Ectodermal cell (in vitro differentiated cells): ENCODE data around the gene ALDH1L2.

ENCODE experiments used
- H3K27ac ChIP-seq: 2 replicates; pipeline ENCODE4 v1.7.0; 2013; ENCODE audit warnings: mild to moderate bottlenecking, low read depth, low read length; ENCODE audit not compliant: insufficient read depth, poor library complexity, severe bottlenecking
- H3K27me3 ChIP-seq: 2 replicates; pipeline ENCODE4 v1.7.0; 2013; ENCODE audit warnings: mild to moderate bottlenecking, low read length; ENCODE audit not compliant: insufficient read depth, control insufficient read depth, poor library complexity, severe bottlenecking
- H3K36me3 ChIP-seq: one replicate; pipeline ENCODE4 v1.7.0; 2013; ENCODE audit warnings: low read length; ENCODE audit not compliant: control insufficient read depth, insufficient read depth
- H3K4me1 ChIP-seq: one replicate; pipeline ENCODE4 v1.7.0; 2013; ENCODE audit warnings: low read length; ENCODE audit not compliant: control insufficient read depth, insufficient read depth
- H3K4me3 ChIP-seq: 2 replicates; pipeline ENCODE4 v1.7.0; 2013; ENCODE audit warnings: low read depth, low read length, control low read depth; ENCODE audit not compliant: insufficient read depth
- H3K9me3 ChIP-seq: 2 replicates; pipeline ENCODE4 v1.7.0; 2013; ENCODE audit warnings: mild to moderate bottlenecking, low read length, moderate library complexity; ENCODE audit not compliant: control insufficient read depth
- WGBS, 2 experiments: methylation state at CpG; one replicate each; pipeline ENCODE4 v1.1.7; 2013; ENCODE audit warnings: missing lambda C conversion rate in 2 of 2; 5-methylcytosine and 5-hydroxymethylcytosine counted together

Gene ALDH1L2

GRCh38 chr12:105018012-105018411 is 66.2 kb downstream of the ALDH1L2 start:
- Histone ChIP-seq H3K4me1 (peaks cover 8% of the 10 kb centered on the region), H3K9me3 (no peaks in the 10 kb centered on the region), H3K27ac (no peak overlapping the region), H3K27me3 (no peaks in the 10 kb centered on the region), H3K4me3 (no peak overlapping the region), H3K36me3 (no peaks in the 10 kb centered on the region)
- 96 to 97% methylated on average over 4 of the region's 4 CpGs for WGBS, 2 experiments

- peaks cover 8% of the 10 kb centered on the region for H3K4me1 ChIP-seq
- WGBS, 2 experiments = 97% methylated on average over 4 of the region's 4 CpGs
- no peak overlapping the region for H3K4me3 ChIP-seq
- no peaks in the 10 kb centered on the region for H3K36me3 ChIP-seq
- H3K27ac ChIP-seq = no peak overlapping the region
- no peaks in the 10 kb centered on the region for H3K9me3 ChIP-seq
- H3K27me3 ChIP-seq = no peaks in the 10 kb centered on the region
These were observed 68.7 kb downstream of the ALDH1L2 start for GRCh38 chr12:105015543-105015942.

- WGBS, 2 experiments = 92 to 96% methylated on average over 2 of the region's 2 CpGs
- Histone ChIP-seq H3K9me3 (no peaks in the 10 kb centered on the region), H3K36me3 (no peaks in the 10 kb centered on the region), H3K27ac (no peak overlapping the region), H3K4me1 (peaks cover 8% of the 10 kb centered on the region), H3K4me3 (no peak overlapping the region), H3K27me3 (no peaks in the 10 kb centered on the region)
These were observed 69.7 kb downstream of the ALDH1L2 start for GRCh38 chr12:105014603-105015002.

- H3K27ac ChIP-seq = no peak overlapping the region
- H3K4me3 ChIP-seq = no peak overlapping the region
- no peaks in the 10 kb centered on the region for H3K9me3 ChIP-seq
- no peaks in the 10 kb centered on the region for H3K27me3 ChIP-seq
- H3K4me1 ChIP-seq = peaks cover 8% of the 10 kb centered on the region
- H3K36me3 ChIP-seq = peaks cover 4% of the 10 kb centered on the region
- 96% methylated on average over 8 to 9 of the region's 9 CpGs for WGBS, 2 experiments
These were observed 70.4 kb downstream of the ALDH1L2 start for GRCh38 chr12:105013892-105014291.

GRCh38 chr12:105001476-105001875 is 82.8 kb downstream of the ALDH1L2 start:
- H3K4me1 ChIP-seq = no peaks in the 10 kb centered on the region
- no peaks in the 10 kb centered on the region for H3K27me3 ChIP-seq
- no peak overlapping the region for H3K4me3 ChIP-seq
- peaks cover 36% of the 10 kb centered on the region for H3K36me3 ChIP-seq
- H3K9me3 ChIP-seq = no peaks in the 10 kb centered on the region
- no peak overlapping the region for H3K27ac ChIP-seq

- Histone ChIP-seq H3K36me3 (peaks cover 41% of the 10 kb centered on the region), H3K4me1 (no peaks in the 10 kb centered on the region)
- WGBS, 2 experiments = 94 to 96% methylated on average over 7 of the region's 7 CpGs
These were observed 84.9 kb downstream of the ALDH1L2 start for GRCh38 chr12:104999347-104999685.

GRCh38 chr12:104998423-104999346 is 85.6 kb downstream of the ALDH1L2 start:
- WGBS, 2 experiments = 97% methylated on average over 15 of the region's 15 CpGs
- H3K36me3 ChIP-seq = peaks cover 42% of the 10 kb centered on the region
- H3K27ac ChIP-seq = no peak overlapping the region
- no peaks in the 10 kb centered on the region for H3K27me3 ChIP-seq
- no peak overlapping the region for H3K4me3 ChIP-seq
- H3K9me3 ChIP-seq = no peaks in the 10 kb centered on the region
- no peaks in the 10 kb centered on the region for H3K4me1 ChIP-seq

More at GRCh38 chr12:104999347-104999685, 84.9 kb downstream of the ALDH1L2 start:
- Histone ChIP-seq H3K4me3 (no peak overlapping the region), H3K9me3 (no peaks in the 10 kb centered on the region), H3K27me3 (no peaks in the 10 kb centered on the region), H3K27ac (no peak overlapping the region)

GRCh38 chr12:104997541-104997940 is 86.7 kb downstream of the ALDH1L2 start:
- WGBS, 2 experiments = 92 to 95% methylated on average over 3 of the region's 3 CpGs
- H3K27ac ChIP-seq = no peak overlapping the region
- no peak overlapping the region for H3K4me3 ChIP-seq
- no peaks in the 10 kb centered on the region for H3K4me1 ChIP-seq
- H3K9me3 ChIP-seq = no peaks in the 10 kb centered on the region
- no peaks in the 10 kb centered on the region for H3K27me3 ChIP-seq
- peaks cover 46% of the 10 kb centered on the region for H3K36me3 ChIP-seq

- peaks cover 22% of the 10 kb centered on the region for H3K36me3 ChIP-seq
- no peaks in the 10 kb centered on the region for H3K9me3 ChIP-seq
These were observed 89.9 kb downstream of the ALDH1L2 start for GRCh38 chr12:104994336-104994735.

GRCh38 chr12:104991565-104992128 is 92.6 kb downstream of the ALDH1L2 start:
- 91 to 95% methylated on average over 3 of the region's 3 CpGs for WGBS, 2 experiments
- Histone ChIP-seq H3K27ac (no peak overlapping the region), H3K4me3 (no peak overlapping the region), H3K9me3 (no peaks in the 10 kb centered on the region), H3K27me3 (no peaks in the 10 kb centered on the region), H3K36me3 (peaks cover 22% of the 10 kb centered on the region), H3K4me1 (peaks cover 12% of the 10 kb centered on the region)

More at GRCh38 chr12:104994336-104994735, 89.9 kb downstream of the ALDH1L2 start:
- Histone ChIP-seq H3K4me3 (no peak overlapping the region), H3K27me3 (no peaks in the 10 kb centered on the region), H3K4me1 (no peaks in the 10 kb centered on the region), H3K27ac (no peak overlapping the region)
- 90 to 93% methylated on average over 3 of the region's 3 CpGs for WGBS, 2 experiments
